COLO668 (cell line): Measurements from ENCODE around the gene PLA2G15.

Source experiments
- DNase-seq: peaks from one replicate; lab custom pipeline; 2025; ENCODE audit not compliant: unreplicated experiment; lab: John Stamatoyannopoulos, UW

The PLA2G15 gene

DNA sequence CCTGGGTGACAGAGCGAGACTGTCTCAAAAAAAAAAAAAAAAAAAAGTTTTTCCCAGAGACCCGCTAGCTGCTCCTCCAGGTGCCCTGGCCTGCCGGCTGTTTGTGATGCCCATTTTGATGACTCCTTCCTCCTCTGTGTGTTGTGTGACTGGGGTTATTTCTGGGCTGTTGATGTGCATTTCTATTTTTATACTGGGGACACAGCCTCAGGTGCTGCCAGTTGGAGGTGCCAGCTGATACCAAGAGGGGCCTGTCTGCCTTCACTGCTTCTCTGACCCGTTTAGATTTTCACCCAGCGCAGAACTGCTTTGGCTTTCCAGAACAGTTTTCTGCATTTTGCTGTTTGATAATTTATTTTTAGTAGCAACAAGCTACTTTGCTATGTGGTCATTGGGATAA, 6.7 kb downstream of the PLA2G15 start:
- DNase-seq, result no peak

DNA sequence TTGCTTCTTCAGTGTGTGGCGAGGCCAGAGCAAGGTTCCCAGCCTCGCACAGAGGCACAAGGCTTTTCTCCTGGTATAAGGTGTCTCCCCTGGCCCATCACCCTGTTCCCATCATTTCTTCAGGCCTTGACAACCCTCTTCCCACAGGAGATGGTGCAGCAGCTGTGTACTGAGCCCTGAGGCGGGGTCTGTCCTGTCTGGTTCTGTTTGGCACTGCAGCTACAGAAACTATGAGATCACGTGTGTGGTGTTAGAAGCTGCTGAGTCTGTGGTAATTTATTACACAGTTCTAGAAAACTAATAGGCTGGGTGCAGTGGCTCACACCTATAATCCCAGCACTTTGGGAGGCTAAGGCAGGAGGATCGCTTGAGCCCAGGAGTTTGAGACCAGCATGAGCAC, 7.2 kb downstream of the PLA2G15 start:
- no peak for DNase-seq

DNA sequence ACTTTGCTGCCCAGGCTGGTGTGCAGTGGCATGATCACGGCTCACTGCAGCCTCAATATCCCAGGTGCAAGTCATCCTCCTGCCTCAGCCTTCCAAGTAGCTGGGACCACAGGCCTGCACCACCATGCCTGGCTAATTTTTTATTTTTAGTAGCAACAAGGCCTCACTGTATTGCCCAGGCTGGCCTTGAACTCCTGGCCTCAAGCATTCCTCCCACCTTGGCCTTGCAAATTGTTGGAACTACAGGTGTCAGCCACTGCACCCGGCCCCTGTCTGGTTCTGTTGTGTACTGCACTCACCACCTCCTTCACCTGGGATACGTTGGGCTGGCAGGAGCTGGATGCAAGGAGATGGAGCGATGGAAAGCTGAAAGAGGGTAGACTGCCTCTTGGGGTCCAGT, 8.5 kb downstream of the PLA2G15 start:
- DNase-seq, result no peak

DNA sequence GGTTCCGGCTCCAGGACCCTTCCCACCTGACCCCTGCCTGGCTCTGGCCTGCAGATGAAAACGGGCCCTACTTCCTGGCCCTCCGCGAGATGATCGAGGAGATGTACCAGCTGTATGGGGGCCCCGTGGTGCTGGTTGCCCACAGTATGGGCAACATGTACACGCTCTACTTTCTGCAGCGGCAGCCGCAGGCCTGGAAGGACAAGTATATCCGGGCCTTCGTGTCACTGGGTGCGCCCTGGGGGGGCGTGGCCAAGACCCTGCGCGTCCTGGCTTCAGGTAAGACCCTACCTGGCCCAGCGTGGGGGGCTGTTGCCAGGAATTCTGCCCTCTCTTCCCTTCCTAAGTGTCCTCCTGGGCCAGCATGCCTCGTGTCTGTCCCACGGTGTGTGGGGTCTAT, 10.5 kb downstream of the PLA2G15 start:
- no peak for DNase-seq

DNA sequence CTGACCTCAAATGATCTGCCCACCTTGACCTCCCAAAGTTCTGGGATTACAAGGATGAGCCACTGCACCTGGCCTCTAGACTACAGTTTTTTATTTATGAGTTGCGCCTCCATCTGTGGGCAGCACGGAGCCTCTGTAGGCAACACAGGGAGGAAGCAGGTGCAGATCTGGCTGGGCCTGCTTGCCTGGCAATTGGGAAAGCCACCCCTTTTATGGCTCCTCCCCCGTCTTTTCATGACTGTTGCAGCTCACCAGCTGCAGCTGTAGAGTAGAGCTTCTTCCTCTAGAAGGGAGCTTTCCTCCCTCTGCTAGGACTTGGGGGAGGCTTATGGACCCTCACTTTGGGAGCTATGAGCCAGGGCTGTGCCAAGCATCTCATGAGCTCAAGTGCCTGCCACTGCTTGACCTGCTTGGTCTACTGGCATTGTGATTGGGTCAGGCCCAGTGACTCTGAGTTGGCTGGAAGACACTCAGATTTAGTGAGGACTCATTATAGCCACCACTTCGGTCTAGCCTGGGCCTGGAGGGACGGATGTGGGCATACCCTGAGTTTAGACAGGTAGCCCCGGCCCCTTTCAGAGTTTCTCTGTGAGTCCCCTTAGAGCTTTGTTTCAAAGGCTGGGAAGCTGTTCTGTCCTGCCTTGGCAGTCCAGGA, 12.2 kb downstream of the PLA2G15 start:
- DNase-seq, result peak; percentile 83

DNA sequence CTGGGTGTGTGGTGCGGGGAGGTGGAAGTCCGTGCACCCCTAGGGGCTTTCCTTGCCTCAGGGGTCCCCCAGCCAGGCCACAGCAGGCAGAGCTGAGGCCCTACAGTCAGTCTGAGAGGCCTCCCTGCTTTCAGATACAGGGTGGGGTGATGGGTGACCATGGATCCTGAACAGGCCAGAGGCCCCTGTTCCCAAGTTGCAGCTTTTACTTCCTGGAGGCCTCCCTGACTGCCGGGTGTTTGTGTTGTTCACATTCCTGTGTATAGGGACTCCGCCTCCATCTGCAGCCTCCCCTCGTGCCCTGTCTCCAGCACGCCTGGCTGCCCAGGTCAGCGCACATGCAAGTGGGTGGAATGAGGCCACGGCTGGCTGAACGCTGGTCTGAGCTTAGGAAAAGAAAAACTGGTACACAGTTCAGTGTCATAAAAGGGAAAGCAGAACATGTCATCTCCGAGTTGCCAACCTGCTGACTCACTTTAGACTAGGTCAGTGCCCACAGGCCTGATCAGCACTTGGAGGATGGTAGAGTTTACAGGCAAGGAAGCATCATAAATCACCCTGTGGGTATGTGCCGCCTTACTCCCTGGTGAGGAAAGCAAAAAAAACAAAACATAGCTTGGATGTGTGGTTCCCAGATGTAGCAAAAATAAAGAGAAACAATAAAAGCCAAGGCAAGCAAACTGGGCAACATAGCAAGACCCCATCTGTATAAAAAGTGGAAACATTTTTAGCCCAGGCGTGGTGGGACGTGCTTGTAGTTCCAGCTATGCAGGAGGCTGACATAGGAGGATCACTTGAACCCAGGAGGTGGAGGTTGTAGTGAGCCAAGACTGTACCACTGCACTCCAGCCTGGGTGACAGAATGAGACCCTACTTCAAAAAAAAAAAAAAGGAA, 13.0 kb downstream of the PLA2G15 start:
- peak; percentile 50 for DNase-seq

DNA sequence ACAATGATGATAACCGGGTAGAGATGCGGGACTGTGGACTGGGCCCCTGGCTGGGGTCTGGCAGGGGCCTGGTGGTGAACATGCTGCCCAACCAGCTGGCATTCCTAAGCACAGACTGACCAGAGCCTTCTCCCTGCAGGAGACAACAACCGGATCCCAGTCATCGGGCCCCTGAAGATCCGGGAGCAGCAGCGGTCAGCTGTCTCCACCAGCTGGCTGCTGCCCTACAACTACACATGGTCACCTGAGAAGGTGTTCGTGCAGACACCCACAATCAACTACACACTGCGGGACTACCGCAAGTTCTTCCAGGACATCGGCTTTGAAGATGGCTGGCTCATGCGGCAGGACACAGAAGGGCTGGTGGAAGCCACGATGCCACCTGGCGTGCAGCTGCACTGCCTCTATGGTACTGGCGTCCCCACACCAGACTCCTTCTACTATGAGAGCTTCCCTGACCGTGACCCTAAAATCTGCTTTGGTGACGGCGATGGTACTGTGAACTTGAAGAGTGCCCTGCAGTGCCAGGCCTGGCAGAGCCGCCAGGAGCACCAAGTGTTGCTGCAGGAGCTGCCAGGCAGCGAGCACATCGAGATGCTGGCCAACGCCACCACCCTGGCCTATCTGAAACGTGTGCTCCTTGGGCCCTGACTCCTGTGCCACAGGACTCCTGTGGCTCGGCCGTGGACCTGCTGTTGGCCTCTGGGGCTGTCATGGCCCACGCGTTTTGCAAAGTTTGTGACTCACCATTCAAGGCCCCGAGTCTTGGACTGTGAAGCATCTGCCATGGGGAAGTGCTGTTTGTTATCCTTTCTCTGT, 14.0 kb downstream of the PLA2G15 start:
- no peak for DNase-seq

DNA sequence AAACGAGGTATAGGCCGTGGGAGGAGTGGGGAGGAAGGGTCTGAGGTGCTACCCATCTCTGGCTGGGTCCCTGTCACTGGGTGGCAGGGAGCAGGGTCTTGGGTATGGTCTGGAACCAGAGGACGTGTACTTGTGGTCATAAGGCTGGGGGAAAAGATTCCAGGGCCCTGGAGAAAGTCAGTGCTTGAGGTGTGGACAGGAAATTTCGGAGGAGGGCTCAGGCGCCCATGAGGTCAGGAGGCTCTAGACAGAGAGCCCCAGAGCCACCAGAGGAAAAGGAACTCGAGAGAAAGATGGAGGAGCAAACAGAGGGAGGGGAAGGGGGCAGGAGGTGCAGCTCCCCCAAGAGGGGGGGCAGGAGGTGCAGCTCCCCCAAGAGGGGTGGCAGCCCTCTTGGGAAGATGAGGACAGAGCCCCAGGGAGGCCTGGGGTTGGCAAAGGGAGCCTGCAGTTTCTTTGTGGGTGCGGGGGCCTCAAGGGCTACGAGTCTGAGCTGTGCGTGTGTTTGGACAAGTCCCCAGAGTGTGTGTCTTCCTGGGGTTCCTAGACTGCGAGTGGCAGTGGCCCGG, 18.5 kb downstream of the PLA2G15 start:
- no peak for DNase-seq

DNA sequence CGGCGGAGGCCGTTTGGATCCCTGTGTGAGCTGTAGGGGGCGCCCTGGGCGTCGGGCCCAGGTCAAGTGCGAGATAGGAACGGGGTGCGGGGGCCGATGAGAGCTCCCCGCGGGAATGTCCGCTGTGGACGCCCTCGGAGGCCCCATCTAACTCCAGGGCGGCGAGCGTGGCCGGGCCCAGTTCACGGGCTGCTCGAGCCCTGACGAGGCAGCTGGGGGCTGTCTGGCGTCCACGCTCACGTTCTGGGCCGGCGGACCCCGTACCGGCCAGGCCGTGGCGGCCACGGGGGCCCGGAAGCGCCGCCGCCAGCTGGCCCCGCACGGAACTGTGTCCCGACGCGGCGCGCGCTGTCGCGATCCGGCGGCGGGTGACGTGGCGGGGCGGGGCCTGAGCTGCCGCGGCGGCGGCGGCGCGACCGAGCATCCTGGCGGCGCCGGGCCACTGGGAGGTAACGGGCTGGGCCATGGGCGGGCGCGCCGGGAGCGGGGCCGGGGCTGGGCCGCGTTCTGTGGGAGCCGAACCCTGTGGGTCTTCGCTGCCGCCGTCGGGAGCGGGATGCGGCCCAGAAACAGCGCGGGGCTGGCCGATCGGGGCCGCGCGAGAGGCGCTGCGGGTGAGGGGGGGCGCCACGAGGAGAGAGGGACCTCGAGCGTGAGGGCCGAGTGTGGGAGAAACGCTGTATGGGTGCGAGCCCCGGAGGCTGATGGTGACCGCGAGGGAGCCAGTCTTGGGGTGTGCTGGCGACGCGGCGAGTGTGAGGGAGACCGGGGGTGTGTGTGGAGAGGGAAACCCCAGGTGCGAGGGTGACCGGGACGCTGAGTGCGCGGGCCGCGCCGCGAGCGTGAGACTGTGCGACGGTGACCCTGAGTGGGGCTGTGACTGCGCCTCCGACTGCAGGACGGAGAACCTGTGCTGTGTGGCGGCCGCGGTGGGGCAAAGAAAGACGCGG, 19.2 kb downstream of the PLA2G15 start, which contains the start of gene SLC7A6:
TSS of gene SLC7A6 (plus strand) at position 399 of the 950 bp plus-strand sequence. CDS start 10,201 bp downstream, outside the sequence.
- DNase-seq, result peak; percentile 80

DNA sequence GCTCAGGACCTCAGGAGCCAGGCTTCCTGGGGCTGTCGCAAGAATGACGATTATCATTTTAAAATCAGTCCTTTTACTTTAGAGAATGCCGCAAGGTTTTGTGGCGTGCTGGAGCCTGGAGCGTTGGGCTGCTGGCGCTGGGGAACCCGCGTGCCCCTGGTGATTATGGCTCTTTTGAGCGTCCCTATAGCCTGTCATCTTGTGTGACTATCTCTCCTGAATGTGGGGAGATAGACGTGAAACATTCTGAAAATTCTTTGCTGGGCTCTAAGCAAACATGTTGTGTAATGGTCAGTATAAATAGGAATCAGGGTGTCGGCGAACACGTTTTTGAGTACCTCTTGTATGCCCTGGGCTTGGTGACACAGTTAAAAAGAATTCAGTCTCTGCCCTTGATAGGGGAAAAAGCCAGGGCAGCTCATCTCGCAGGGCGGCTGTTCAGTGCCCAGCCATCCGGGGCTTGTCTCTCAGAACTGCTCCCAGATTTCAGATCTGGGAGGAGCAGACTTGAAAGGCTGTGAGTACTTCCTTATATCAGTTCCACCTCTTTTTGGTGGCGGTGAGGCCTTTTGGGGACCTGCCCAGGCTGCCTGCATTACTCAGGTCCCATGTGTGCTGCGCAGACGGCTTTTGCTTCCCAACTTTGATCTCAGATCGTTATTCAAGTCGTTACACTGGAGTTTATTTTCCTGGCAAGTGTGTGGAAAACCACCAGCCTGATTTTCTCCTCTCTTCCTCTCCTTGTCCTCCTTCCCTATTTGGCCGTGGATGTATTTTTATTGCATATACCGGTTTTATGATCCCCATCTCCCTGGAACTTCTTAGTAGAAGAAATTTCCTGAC, 20.1 kb downstream of the PLA2G15 start:
- DNase-seq, result peak; percentile 39

DNA sequence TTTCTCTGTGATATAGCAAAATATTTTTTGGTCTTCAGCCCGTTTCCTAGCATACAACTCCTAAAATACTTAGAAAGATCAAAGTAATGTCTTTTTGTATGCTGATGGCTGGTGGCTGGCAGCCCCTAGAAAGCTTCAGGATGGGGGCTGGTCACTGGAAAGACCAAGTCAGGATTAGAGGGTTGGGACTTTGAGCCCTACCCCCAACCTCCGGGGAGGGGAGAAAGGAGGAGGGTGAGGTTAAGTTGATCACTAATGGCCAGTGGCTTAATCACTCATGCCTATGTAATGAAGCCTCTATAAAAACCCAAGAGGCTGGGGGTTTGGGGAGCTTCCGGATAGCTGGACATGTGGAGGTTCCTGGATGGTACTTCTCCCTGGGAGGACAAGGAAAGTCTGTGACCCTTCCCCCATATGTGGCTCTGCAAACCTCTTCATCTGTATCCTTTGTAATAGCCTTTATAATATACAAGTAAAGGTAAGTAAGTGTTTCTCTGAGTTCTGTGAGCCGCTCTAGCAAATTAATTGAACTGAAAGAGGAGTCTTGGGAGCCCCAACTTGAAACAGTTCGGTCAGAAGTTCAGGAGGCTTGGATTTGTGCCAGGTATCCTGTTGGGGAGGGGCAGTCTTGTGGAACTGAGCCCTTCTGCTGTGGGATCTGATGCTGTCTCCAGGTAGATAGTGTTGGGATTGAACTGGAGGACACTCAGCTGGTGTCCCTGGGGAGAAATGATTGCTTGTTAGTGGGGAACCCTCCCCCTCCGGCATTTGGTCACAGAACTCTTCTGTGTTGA, 22.6 kb downstream of the PLA2G15 start:
- peak; percentile 22 for DNase-seq

DNA sequence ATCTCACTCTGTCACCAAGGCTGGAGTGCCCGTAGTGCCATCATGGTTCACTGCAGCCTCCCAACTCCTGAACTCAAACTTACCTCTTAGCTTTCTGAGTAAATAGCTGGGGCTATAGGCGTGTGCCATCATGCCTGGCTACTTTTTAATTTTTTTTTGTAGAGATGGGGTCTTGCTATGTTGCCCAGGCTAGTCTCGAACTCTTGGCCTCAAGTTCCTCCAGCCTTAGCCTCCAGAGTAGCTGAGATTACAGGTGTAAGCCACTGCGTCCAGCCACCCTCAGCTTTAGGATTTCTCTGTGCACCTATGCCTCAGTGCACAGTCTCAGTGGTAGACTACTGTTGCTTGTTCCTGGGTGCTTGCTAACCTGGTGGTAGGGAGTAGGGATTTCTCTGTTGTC, 24.6 kb downstream of the PLA2G15 start:
- DNase-seq, result no peak

DNA sequence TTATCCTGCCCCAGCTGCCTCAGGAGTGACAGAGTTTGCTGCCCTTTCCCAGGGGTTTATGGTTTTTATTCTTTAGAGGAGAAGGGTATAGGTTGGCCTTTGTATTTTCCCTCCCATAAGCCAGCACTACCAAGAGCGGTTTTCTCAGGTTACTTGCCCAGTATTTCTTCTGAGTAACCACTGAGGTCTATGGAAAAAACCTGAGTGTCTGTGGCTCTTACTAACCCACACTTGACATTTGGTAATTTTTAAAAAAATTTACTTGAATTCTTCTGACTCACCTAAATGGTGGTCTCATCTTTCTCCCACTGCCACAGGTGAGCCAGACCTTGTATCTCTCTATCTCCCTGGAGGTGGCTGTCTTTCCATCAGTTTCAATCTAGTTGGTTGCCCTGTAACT, 25.2 kb downstream of the PLA2G15 start:
- no peak for DNase-seq

DNA sequence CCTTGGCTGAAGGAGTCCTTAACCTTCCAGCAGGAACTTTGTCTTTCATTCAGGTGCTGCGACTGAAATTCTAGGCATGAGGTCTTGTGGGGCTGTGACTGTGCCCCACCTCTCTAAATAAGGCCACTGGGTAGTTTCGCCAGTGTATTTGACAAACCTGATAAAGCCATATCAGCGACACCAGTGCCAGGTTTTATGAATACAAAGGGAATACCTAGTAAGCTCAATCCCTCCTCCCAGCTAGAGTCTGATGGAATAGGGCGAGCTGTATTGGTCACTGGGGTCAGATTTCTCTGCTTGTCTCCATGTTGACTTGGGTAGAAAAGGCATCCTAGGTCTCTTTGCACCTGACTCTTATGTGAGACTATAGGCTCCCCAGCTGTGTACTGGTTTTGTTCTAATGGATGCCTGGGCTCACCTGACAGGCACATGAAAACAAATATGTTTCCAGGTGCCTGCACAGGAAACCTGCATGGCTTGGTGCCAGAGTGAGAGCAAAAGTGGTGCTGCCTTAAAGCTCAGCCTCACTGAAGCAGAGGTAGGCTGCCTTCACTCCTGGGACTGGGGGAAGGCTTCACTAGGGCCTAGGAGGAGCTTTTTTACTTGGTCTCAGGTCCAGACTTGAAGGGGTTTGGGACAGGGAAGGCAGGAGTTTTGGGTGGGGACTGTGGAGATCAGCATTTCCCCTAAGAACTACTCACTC, 27.5 kb downstream of the PLA2G15 start:
- peak; percentile 83 for DNase-seq

DNA sequence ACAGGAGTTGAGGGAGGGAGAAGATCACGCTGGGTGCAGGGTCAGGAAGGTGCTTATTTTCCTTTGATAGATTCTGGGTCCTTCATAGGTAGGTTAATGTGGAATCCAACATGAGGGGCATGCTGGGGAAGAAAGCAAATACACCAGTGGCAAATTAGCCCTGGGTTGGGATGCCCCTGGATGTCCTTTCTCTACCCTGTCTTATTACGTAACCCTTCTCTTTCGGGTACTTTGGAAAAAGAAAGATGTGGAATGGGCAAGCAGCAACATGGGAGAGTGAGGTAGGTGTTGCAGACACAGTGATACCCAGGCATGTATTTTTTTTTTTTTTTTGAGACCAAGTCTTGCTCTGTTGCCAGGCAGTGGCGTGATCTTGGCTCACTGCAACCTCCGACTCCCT, 28.3 kb downstream of the PLA2G15 start:
- DNase-seq, result no peak

DNA sequence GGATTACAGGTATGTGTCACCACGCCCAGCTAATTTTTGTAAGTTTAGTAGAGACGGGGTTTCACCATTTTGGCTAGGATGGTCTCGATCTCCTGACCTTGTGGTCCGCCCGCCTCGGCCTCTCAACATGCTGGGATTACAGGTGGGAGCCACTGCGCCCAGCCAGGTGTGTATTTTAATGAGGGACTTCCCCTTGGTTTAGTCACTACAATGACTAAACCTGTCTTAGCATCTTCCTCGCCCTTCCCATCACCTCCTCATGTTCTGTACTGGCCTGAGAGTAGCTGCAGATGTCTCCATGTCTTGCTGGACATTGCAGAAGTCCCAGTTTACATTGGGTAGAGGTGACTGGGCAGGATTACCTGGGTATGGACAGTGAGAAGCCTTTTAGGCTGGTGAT, 28.7 kb downstream of the PLA2G15 start:
- no peak for DNase-seq

DNA sequence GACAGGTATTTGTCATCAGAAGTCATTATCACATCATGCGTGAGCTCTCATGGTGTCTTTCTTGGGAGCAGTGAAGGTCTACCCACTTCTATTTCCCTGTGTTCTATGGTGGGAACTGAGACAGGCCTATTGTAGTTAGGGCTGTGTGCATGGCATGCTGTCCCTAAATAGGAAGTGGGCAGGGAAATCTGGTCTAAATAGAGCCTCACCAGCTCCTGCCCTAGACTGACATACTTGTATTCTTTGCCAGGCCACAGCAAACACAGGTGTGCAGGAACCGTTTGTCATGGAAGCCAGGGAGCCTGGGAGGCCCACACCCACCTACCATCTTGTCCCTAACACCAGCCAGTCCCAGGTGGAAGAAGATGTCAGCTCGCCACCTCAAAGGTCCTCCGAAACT, 29.3 kb downstream of the PLA2G15 start:
- DNase-seq, result no peak
